Loucy (cell line): ENCODE results near the gene IQCK.

ENCODE experiments used
- H2AFZ ChIP-seq: fragments of 200-600 bp; sonication (generic); 2 replicates; pipeline ENCODE4 v1.6.0; 2016; ENCODE audit warnings: antibody characterized with exemption, mild to moderate bottlenecking, low read length, moderate library complexity
- H3F3A ChIP-seq: fragments of 200-600 bp; 2 replicates; pipeline ENCODE4 v1.6.0; 2016; ENCODE audit warnings: antibody characterized with exemption, low read depth, mild to moderate bottlenecking
- H3K27me3 ChIP-seq: fragments of 200-600 bp; sonication (generic); 2 replicates; pipeline ENCODE4 v1.6.1; 2014; ENCODE audit warnings: low read length, mild to moderate bottlenecking; ENCODE audit not compliant: insufficient read depth, poor library complexity, severe bottlenecking
- H3K36me3 ChIP-seq: fragments of 200-600 bp; sonication (generic); 2 replicates; pipeline ENCODE4 v1.6.1; 2016; ENCODE audit warnings: low read length; ENCODE audit not compliant: insufficient read depth
- H3K4me1 ChIP-seq: fragments of 200-600 bp; sonication (generic); 2 replicates; pipeline ENCODE4 v1.5.1; 2014; ENCODE audit warnings: low read length, mild to moderate bottlenecking; ENCODE audit not compliant: insufficient read depth, poor library complexity, severe bottlenecking
- H3K4me2 ChIP-seq: fragments of 200-600 bp; sonication (generic); 2 replicates; pipeline ENCODE4 v1.6.0; 2014; ENCODE audit warnings: antibody characterized with exemption, low read length, low read depth, mild to moderate bottlenecking; ENCODE audit not compliant: poor library complexity, severe bottlenecking
- H3K4me3 ChIP-seq: fragments of 200-600 bp; sonication (generic); 2 replicates; pipeline ENCODE4 v1.5.1; 2014; ENCODE audit warnings: low read length, mild to moderate bottlenecking, mixed read lengths; ENCODE audit not compliant: poor library complexity, severe bottlenecking
- H3K79me2 ChIP-seq: fragments of 200-600 bp; sonication (generic); 2 replicates; pipeline ENCODE4 v1.6.1; 2014; ENCODE audit warnings: low read length; ENCODE audit not compliant: insufficient read depth
- H3K9ac ChIP-seq: fragments of 200-600 bp; sonication (generic); 2 replicates; pipeline ENCODE4 v1.6.0; 2014; ENCODE audit warnings: mild to moderate bottlenecking, low read depth, low read length, moderate library complexity; ENCODE audit not compliant: poor library complexity, severe bottlenecking
- H3K9me2 ChIP-seq: fragments of 200-600 bp; sonication (generic); replicated peaks from 2 replicates; pipeline ENCODE4 v1.6.1; 2016; ENCODE audit warnings: low read depth, low read length, mixed read lengths
- H3K9me3 ChIP-seq: fragments of 200-600 bp; sonication (generic); 2 replicates; pipeline ENCODE4 v1.6.1; 2014; ENCODE audit warnings: mild to moderate bottlenecking, antibody characterized with exemption, low read length, low read depth; ENCODE audit not compliant: insufficient read depth
- H4K20me1 ChIP-seq: fragments of 200-600 bp; sonication (generic); 2 replicates; pipeline ENCODE4 v1.6.0; 2014; ENCODE audit warnings: antibody characterized with exemption, low read length, mild to moderate bottlenecking; ENCODE audit not compliant: insufficient read depth, poor library complexity, severe bottlenecking
- EZH2phosphoT487 ChIP-seq: fragments of 200-600 bp; IDR thresholded peaks from 2 replicates; pipeline ENCODE4 v1.6.1; 2018; ENCODE audit warnings: antibody characterized with exemption, mild to moderate bottlenecking, moderate library complexity, borderline replicate concordance
- TF ChIP-seq, protein P1 (sequence below): fragments of 200-600 bp; sonication (generic); conservative IDR thresholded peaks from 2 replicates; pipeline ENCODE4 v1.5.1; 2014; ENCODE audit warnings: mild to moderate bottlenecking, antibody characterized with exemption, low read length

IQCK gene

DNA sequence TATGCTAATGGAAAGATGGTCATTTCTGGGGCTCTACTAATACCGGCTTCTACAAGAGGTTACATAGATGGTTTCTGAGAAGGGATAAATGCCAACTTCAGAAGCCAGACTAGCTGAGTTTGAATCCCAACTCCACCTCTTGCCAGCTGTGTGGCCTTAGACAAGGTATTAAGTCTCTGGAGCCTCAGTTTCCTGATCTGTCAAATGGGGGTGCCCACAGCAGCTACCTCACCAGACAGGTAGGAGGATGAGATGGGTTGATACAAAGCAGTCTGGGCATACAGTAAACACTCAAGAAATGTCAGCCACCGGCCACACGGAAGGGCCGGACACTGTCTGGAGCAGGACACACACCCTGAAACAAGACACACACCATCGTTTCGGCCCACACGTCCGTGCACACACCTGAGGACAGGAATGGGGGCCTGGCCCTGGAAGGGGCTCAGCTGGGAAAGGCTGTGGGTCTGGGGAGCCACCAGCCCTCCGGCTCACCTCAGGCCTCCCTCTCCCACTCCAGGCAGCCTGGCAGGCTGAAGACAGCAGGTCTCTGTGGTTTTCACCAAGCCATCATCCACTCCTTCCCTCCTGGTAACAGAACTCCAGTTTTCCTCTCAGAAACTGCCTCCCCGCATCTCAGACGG is 5.5 kb upstream of the IQCK start:
- no peak overlapping the region for H3K9ac ChIP-seq
- no peaks in the 10 kb centered on the region for H3K9me2 ChIP-seq
- no peaks in the 10 kb centered on the region for H4K20me1 ChIP-seq
- no peaks in the 10 kb centered on the region for H3K27me3 ChIP-seq
- no peak overlapping the region for H2AFZ ChIP-seq
- H3K9me3 ChIP-seq: no peaks in the 10 kb centered on the region
- H3K4me3 ChIP-seq: no peak overlapping the region
- H3K4me2 ChIP-seq: peak overlapping the region; percentile 9
- H3F3A ChIP-seq: no peaks in the 10 kb centered on the region
- peaks cover 18% of the 10 kb centered on the region for H3K4me1 ChIP-seq
- peaks cover 4% of the 10 kb centered on the region; the same call in 1 of the 2 replicates for H3K36me3 ChIP-seq
- H3K79me2 ChIP-seq: peaks cover 25% of the 10 kb centered on the region
- TF ChIP-seq, protein P1, sequence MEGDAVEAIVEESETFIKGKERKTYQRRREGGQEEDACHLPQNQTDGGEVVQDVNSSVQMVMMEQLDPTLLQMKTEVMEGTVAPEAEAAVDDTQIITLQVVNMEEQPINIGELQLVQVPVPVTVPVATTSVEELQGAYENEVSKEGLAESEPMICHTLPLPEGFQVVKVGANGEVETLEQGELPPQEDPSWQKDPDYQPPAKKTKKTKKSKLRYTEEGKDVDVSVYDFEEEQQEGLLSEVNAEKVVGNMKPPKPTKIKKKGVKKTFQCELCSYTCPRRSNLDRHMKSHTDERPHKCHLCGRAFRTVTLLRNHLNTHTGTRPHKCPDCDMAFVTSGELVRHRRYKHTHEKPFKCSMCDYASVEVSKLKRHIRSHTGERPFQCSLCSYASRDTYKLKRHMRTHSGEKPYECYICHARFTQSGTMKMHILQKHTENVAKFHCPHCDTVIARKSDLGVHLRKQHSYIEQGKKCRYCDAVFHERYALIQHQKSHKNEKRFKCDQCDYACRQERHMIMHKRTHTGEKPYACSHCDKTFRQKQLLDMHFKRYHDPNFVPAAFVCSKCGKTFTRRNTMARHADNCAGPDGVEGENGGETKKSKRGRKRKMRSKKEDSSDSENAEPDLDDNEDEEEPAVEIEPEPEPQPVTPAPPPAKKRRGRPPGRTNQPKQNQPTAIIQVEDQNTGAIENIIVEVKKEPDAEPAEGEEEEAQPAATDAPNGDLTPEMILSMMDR: no peak
- TF ChIP-seq EZH2phosphoT487: no peak

DNA sequence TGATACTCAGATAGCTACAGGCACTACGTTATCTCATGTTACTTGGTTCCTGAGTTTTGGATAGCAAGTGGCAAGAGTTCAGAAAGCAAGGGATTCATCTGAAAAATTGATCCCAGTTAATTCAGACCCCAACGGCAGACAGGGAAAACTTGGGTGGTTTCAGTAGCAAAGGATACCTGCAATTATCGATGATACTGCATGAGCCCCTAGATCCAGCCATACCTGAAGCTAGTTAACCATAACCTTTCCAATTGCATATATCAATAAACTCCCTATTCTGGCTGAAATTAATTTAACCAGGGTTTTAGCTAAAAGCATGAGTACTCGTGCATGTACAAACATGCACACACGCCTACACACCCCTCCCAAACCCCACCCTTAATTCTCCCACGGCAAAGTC is 4.4 kb upstream of the IQCK start:
- H3K36me3 ChIP-seq: peaks cover 4% of the 10 kb centered on the region; the same call in 1 of the 2 replicates
- H3K9me3 ChIP-seq: no peaks in the 10 kb centered on the region
- TF ChIP-seq, protein P1: no peak
- no peak for TF ChIP-seq EZH2phosphoT487
- no peaks in the 10 kb centered on the region for H3K9me2 ChIP-seq
- H3K27me3 ChIP-seq: no peaks in the 10 kb centered on the region
- H4K20me1 ChIP-seq: no peaks in the 10 kb centered on the region
- H3K9ac ChIP-seq: no peak overlapping the region
- peaks cover 28% of the 10 kb centered on the region for H3K79me2 ChIP-seq
- no peak overlapping the region for H3K4me3 ChIP-seq
- no peak overlapping the region for H3K4me2 ChIP-seq
- no peak overlapping the region for H2AFZ ChIP-seq
- H3F3A ChIP-seq: no peaks in the 10 kb centered on the region
- H3K4me1 ChIP-seq: peaks cover 22% of the 10 kb centered on the region

DNA sequence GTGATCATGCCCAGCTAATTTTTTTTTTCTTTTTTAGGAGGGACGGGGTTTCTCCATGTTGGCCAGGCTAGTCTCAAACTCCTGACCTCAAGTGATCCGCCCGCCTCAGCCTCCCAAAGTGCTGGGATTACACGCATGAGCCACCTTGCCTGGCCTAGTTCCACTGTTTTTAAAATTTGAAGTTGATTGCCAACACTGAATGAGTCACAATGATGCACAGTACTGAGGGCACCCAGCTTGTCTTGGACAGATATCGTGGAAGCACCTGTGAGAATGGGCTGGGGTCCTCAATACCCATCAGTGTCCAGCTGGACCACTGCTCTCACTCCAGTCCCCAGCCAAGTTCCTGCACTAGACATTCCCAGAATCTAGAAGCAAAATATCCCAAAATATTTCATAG is 2.5 kb upstream of the IQCK start:
- no peaks in the 10 kb centered on the region for H3K9me2 ChIP-seq
- H3F3A ChIP-seq: no peaks in the 10 kb centered on the region; the same call in 1 of the 2 replicates
- H3K4me2 ChIP-seq: peak overlapping the region; percentile 88
- no peak for TF ChIP-seq EZH2phosphoT487
- TF ChIP-seq, protein P1: no peak
- no peaks in the 10 kb centered on the region for H3K9me3 ChIP-seq
- no peaks in the 10 kb centered on the region for H3K36me3 ChIP-seq
- peaks cover 28% of the 10 kb centered on the region for H3K79me2 ChIP-seq
- H3K4me3 ChIP-seq: peak overlapping the region; percentile 96
- peak overlapping the region; percentile 95 for H3K9ac ChIP-seq
- H3K27me3 ChIP-seq: no peaks in the 10 kb centered on the region
- H3K4me1 ChIP-seq: peaks cover 26% of the 10 kb centered on the region
- no peaks in the 10 kb centered on the region for H4K20me1 ChIP-seq
- H2AFZ ChIP-seq: no peak overlapping the region
